ENCODE data around the gene DAB1.
"Not testable (repeated sequence)": the region's sequence is repeated elsewhere in the genome, so short reads cannot be mapped to it uniquely, and the experiment has no call there.

Gene DAB1

GRCh38 chr1:57088653-57089052, 335.2 kb downstream of the DAB1 start:
- no peak overlapping the region for H3K27ac ChIP-seq (ENCODE audit: low read depth, low read length)
- no peaks in the 10 kb centered on the region for H3K9me2 ChIP-seq (replicated peaks; ENCODE audit: control insufficient read depth, low read length)
- no peak overlapping the region for H3K4me3 ChIP-seq (ENCODE audit: low read length)
- no peaks in the 10 kb centered on the region for H3K27me3 ChIP-seq (ENCODE audit: control insufficient read depth, low read length)
- no peaks in the 10 kb centered on the region for H3K9me3 ChIP-seq (ENCODE audit: control insufficient read depth, insufficient read depth, low read length)
- no peaks in the 10 kb centered on the region for H3K79me2 ChIP-seq (ENCODE audit: control insufficient read depth, low read length)
- H3F3A ChIP-seq (ENCODE audit: control insufficient read depth, insufficient read depth), result no peaks in the 10 kb centered on the region
- no peak overlapping the region for H3K4me2 ChIP-seq (ENCODE audit: low read length)
- H3K4me1 ChIP-seq (ENCODE audit: control insufficient read depth, low read length), result no peaks in the 10 kb centered on the region
- TF ChIP-seq CTCF (IDR thresholded peaks at IDR 0.05; ENCODE audit: low read depth, low read length, poor library complexity, severe bottlenecking) (no peak), EZH2phosphoT487 (IDR thresholded peaks at IDR 0.05; ENCODE audit: borderline replicate concordance, low read length) (no peak)
- H3K36me3 ChIP-seq (ENCODE audit: control insufficient read depth, low read length), result no peaks in the 10 kb centered on the region
- no peaks in the 10 kb centered on the region for H4K20me1 ChIP-seq (ENCODE audit: control insufficient read depth, insufficient read depth, low read depth, low read length)

- H3K4me2 ChIP-seq (ENCODE audit: low read length); H4K20me1 ChIP-seq (ENCODE audit: control insufficient read depth, insufficient read depth, low read depth, low read length); H3K79me2 ChIP-seq (ENCODE audit: control insufficient read depth, low read length); H3K27ac ChIP-seq (ENCODE audit: low read depth, low read length); H3K4me3 ChIP-seq (ENCODE audit: low read length); H3K27me3 ChIP-seq (ENCODE audit: control insufficient read depth, low read length); H3K9me2 ChIP-seq (replicated peaks; ENCODE audit: control insufficient read depth, low read length); H3F3A ChIP-seq (ENCODE audit: control insufficient read depth, insufficient read depth); H3K4me1 ChIP-seq (ENCODE audit: control insufficient read depth, low read length); H3K36me3 ChIP-seq (ENCODE audit: control insufficient read depth, low read length); H3K9me3 ChIP-seq (ENCODE audit: control insufficient read depth, insufficient read depth, low read length): not testable (repeated sequence)
Measured at GRCh38 chr1:57087660-57088059, 336.2 kb downstream of the DAB1 start.

- H3K79me2 ChIP-seq (ENCODE audit: control insufficient read depth, low read length), result no peaks in the 10 kb centered on the region
- no peaks in the 10 kb centered on the region for H3K9me3 ChIP-seq (ENCODE audit: control insufficient read depth, insufficient read depth, low read length)
- H3K27me3 ChIP-seq (ENCODE audit: control insufficient read depth, low read length), result no peaks in the 10 kb centered on the region
- H3K4me1 ChIP-seq (ENCODE audit: control insufficient read depth, low read length), result no peaks in the 10 kb centered on the region
- H4K20me1 ChIP-seq (ENCODE audit: control insufficient read depth, insufficient read depth, low read depth, low read length), result no peaks in the 10 kb centered on the region
- no peaks in the 10 kb centered on the region for H3K9me2 ChIP-seq (replicated peaks; ENCODE audit: control insufficient read depth, low read length)
- TF ChIP-seq EZH2phosphoT487 (IDR thresholded peaks at IDR 0.05; ENCODE audit: borderline replicate concordance, low read length) (no peak), CTCF (IDR thresholded peaks at IDR 0.05; ENCODE audit: low read depth, low read length, poor library complexity, severe bottlenecking) (no peak)
- H3F3A ChIP-seq (ENCODE audit: control insufficient read depth, insufficient read depth), result no peaks in the 10 kb centered on the region
- no peak overlapping the region for H3K4me2 ChIP-seq (ENCODE audit: low read length)
- no peak overlapping the region for H3K4me3 ChIP-seq (ENCODE audit: low read length)
- no peaks in the 10 kb centered on the region for H3K36me3 ChIP-seq (ENCODE audit: control insufficient read depth, low read length)
- no peak overlapping the region for H3K27ac ChIP-seq (ENCODE audit: low read depth, low read length)
Measured at GRCh38 chr1:57086154-57086553, 337.7 kb downstream of the DAB1 start.

- H3K4me3 ChIP-seq (ENCODE audit: low read length), result no peak overlapping the region
- H3K36me3 ChIP-seq (ENCODE audit: control insufficient read depth, low read length), result no peaks in the 10 kb centered on the region
- no peaks in the 10 kb centered on the region for H3K9me2 ChIP-seq (replicated peaks; ENCODE audit: control insufficient read depth, low read length)
- H4K20me1 ChIP-seq (ENCODE audit: control insufficient read depth, insufficient read depth, low read depth, low read length), result no peaks in the 10 kb centered on the region
- H3K27me3 ChIP-seq (ENCODE audit: control insufficient read depth, low read length), result no peaks in the 10 kb centered on the region
- no peak for TF ChIP-seq EZH2phosphoT487 (IDR thresholded peaks at IDR 0.05; ENCODE audit: borderline replicate concordance, low read length)
- TF ChIP-seq CTCF (IDR thresholded peaks at IDR 0.05; ENCODE audit: low read depth, low read length, poor library complexity, severe bottlenecking), result no peak
- no peak overlapping the region for H3K4me2 ChIP-seq (ENCODE audit: low read length)
- no peaks in the 10 kb centered on the region for H3K9me3 ChIP-seq (ENCODE audit: control insufficient read depth, insufficient read depth, low read length)
- no peaks in the 10 kb centered on the region for H3K4me1 ChIP-seq (ENCODE audit: control insufficient read depth, low read length)
- H3F3A ChIP-seq (ENCODE audit: control insufficient read depth, insufficient read depth), result no peaks in the 10 kb centered on the region
- no peaks in the 10 kb centered on the region for H3K79me2 ChIP-seq (ENCODE audit: control insufficient read depth, low read length)
- H3K27ac ChIP-seq (ENCODE audit: low read depth, low read length), result no peak overlapping the region
Measured at GRCh38 chr1:57084701-57085100, 339.2 kb downstream of the DAB1 start.

Data from DOHH2 (cell line).